Endothelial cell of umbilical vein (primary cell): ENCODE measurements around the gene SLC9C2. TPM values are rescaled to one million over a fixed set of nuclear protein-coding genes. Genes with fewer than 3 reads are reported as not detected.

ENCODE experiments used
- BruUV-seq: library from RNA; stranded (reverse); fragments of 400-500 nt; replicated peaks from 2 replicates; lab custom pipeline; 2021; lab: Mats Ljungman, UMichigan
- CTCF ChIA-PET: fragments of 300-600, 350-600 bp; sonication (Branson Sonifier 250); formaldehyde crosslinking; loops from one replicate; lab custom pipeline; 2021; ENCODE audit warnings: antibody characterized with exemption, inconsistent platforms; lab: Charles Lee
- POLR2A ChIA-PET: fragments of 300-600, 350-600 bp; sonication (Branson Sonifier 250); formaldehyde crosslinking; loops from one replicate; lab custom pipeline; 2021; ENCODE audit warnings: antibody characterized with exemption, inconsistent platforms; lab: Charles Lee
- DNase-seq: peaks from one replicate; pipeline ENCODE4 v3.0.0-alpha.2; 2011; ENCODE audit warnings: low read depth, low spot score
- FAIRE-seq: peaks from 2 replicates; lab custom pipeline; 2011; peaks lifted over from hg19 to GRCh38; lab: Jason Lieb, UNC
- H2AFZ ChIP-seq: 2 replicates; pipeline ENCODE4 v1.6.0; 2012; ENCODE audit warnings: low read depth, low read length, control low read depth, inconsistent platforms
- H3K27ac ChIP-seq: 2 replicates; pipeline ENCODE4 v1.5.1; 2011; ENCODE audit warnings: low read depth, mild to moderate bottlenecking, control low read depth, low read length, moderate library complexity; ENCODE audit not compliant: insufficient read depth
- H3K27me3 ChIP-seq, 2 experiments: 2 replicates each; pipeline versions ENCODE4 v1.6.0 to v1.6.1; 2011; ENCODE audit warnings: low read length in 2 of 2, mixed read lengths in 1 of 2; ENCODE audit not compliant: control insufficient read depth in 2 of 2, insufficient read depth in 2 of 2
- H3K36me3 ChIP-seq, 2 experiments: 2 replicates in 1 of 2; 3 replicates in 1 of 2; pipeline ENCODE4 v1.5.1; 2011; ENCODE audit warnings: low read length in 2 of 2, mild to moderate bottlenecking in 1 of 2, moderate library complexity in 1 of 2; ENCODE audit not compliant: control insufficient read depth in 2 of 2, insufficient read depth in 2 of 2; ENCODE audit errors: extremely low read depth in 1 of 2
- H3K4me1 ChIP-seq: 3 replicates; pipeline ENCODE4 v1.5.1; 2011; ENCODE audit warnings: mild to moderate bottlenecking, low read length; ENCODE audit not compliant: control insufficient read depth, insufficient read depth; ENCODE audit errors: extremely low read depth
- H3K4me2 ChIP-seq: 2 replicates; pipeline ENCODE4 v1.6.1; 2011; ENCODE audit warnings: low read length, control low read depth, mixed read lengths; ENCODE audit not compliant: insufficient read depth
- H3K4me3 ChIP-seq, 3 experiments: fragments of 200-600 bp in 1 of 3; sonication (generic), shearing (Covaris generic) in 1 of 3; replicated peaks in 1 of 3; 2 replicates each; pipeline ENCODE4 v1.5.1; 2011 to 2016; ENCODE audit warnings: control low read depth in 3 of 3, low read length in 3 of 3, mild to moderate bottlenecking in 2 of 3, inconsistent platforms in 1 of 3, low read depth in 1 of 3, moderate library complexity in 1 of 3; ENCODE audit not compliant: insufficient read depth in 1 of 3
- H3K79me2 ChIP-seq: 2 replicates; pipeline ENCODE4 v1.6.0; 2012; ENCODE audit warnings: low read length, inconsistent platforms; ENCODE audit not compliant: control insufficient read depth, insufficient read depth
- H3K9ac ChIP-seq: replicated peaks from 2 replicates; pipeline ENCODE3; 2011; ENCODE audit warnings: low read length, control low read depth; ENCODE audit not compliant: insufficient read depth; ENCODE audit errors: extremely low read depth
- H3K9me1 ChIP-seq: replicated peaks from 3 replicates; pipeline ENCODE4 v1.6.0; 2011; ENCODE audit warnings: mild to moderate bottlenecking, low read length; ENCODE audit not compliant: control insufficient read depth, insufficient read depth; ENCODE audit errors: extremely low read depth
- H3K9me3 ChIP-seq: replicated peaks from 2 replicates; pipeline ENCODE4 v1.5.1; 2012; ENCODE audit warnings: low read length, inconsistent platforms; ENCODE audit not compliant: control insufficient read depth, insufficient read depth
- H4K20me1 ChIP-seq: replicated peaks from 2 replicates; pipeline ENCODE3; 2011; ENCODE audit warnings: mild to moderate bottlenecking, low read length; ENCODE audit not compliant: control insufficient read depth, insufficient read depth; ENCODE audit errors: extremely low read depth
- EZH2 ChIP-seq: IDR thresholded peaks from 2 replicates; pipeline ENCODE4 v1.6.1; 2012; ENCODE audit warnings: borderline replicate concordance, low read depth, mild to moderate bottlenecking, moderate library complexity, low read length, inconsistent platforms; ENCODE audit not compliant: severe bottlenecking
- FOS ChIP-seq: IDR thresholded peaks from 2 replicates; pipeline ENCODE4 v1.6.1; 2011; ENCODE audit warnings: mild to moderate bottlenecking, low read length, moderate library complexity, borderline replicate concordance; ENCODE audit not compliant: insufficient read depth
- GATA2 ChIP-seq: IDR thresholded peaks from 2 replicates; pipeline ENCODE4 v1.7.0; 2011; ENCODE audit warnings: low read depth, mild to moderate bottlenecking, moderate library complexity, mixed read lengths, low read length; ENCODE audit not compliant: insufficient read length, insufficient read depth
- JUN ChIP-seq: IDR thresholded peaks from 2 replicates; pipeline ENCODE4 v1.6.1; 2011; ENCODE audit warnings: borderline replicate concordance, low read depth; ENCODE audit not compliant: insufficient read length, insufficient read depth
- MYC ChIP-seq: IDR thresholded peaks from one replicate; pipeline ENCODE4 v1.6.1; 2011; ENCODE audit warnings: mild to moderate bottlenecking, low read depth, low read length
- POLR2A ChIP-seq: IDR thresholded peaks from 2 replicates; pipeline ENCODE4 v1.6.1; 2012; ENCODE audit warnings: low read depth, mild to moderate bottlenecking, control low read depth, low read length
- POLR2AphosphoS5 ChIP-seq: IDR thresholded peaks from 2 replicates; pipeline ENCODE4 v1.6.1; 2012; ENCODE audit warnings: low read depth, mild to moderate bottlenecking, control low read depth, low read length, moderate library complexity; ENCODE audit not compliant: insufficient read depth
- dilution Hi-C: fragments of 300-500 bp; cut with MboI; formaldehyde crosslinking; loops from one replicate; pipeline ENCODE4 v1.15.0; 2019; ENCODE audit warnings: low sequenced_read_pairs; ENCODE audit not compliant: extremely low pct_ligation_motif_present
- intact Hi-C: fragments of 100-400 bp; cut with micrococcal nuclease; formaldehyde crosslinking; loops from one replicate; pipeline ENCODE4 v1.10.0; 2022
- polyA plus RNA-seq, 4 experiments: library from polyadenylated mRNA; depleted of rRNA in 3 of 4; stranded (reverse) in 3 of 4; unstranded in 1 of 4; fragments of >200 nt; gene quantifications; 2 replicates each; pipeline versions ENCODE4 v1.2.1 to v1.2.3, GENCODE V29; 2011 to 2012; ENCODE audit warnings: missing spikeins in 1 of 4
- total RNA-seq: library from RNA; stranded (reverse); gene quantifications from 2 replicates; pipeline ENCODE4 v1.2.3, GENCODE V29; 2021
- TF ChIP-seq, protein P1 (sequence below), 2 donors: IDR thresholded peaks; 1 replicate in 1 of 2; 2 replicates in 1 of 2; pipeline ENCODE4 v1.5.1; 2011; ENCODE audit warnings: low read length in 2 of 2, mild to moderate bottlenecking in 2 of 2, moderate library complexity in 2 of 2, control low read depth in 1 of 2, inconsistent platforms in 1 of 2, low read depth in 1 of 2; ENCODE audit not compliant: insufficient read depth in 1 of 2; ENCODE audit errors: extremely low read depth in 1 of 2
- TF ChIP-seq, protein P2 (sequence below): IDR thresholded peaks from 2 replicates; pipeline ENCODE4 v1.6.1; 2011; ENCODE audit not compliant: insufficient read depth, insufficient read length

Gene SLC9C2
- total and polyA plus RNA-seq, 2 donors (not counting 3 experiments of a cell fraction or from before 2014, with no cell fraction given), result 0.15 TPM; not detected in 1

DNA sequence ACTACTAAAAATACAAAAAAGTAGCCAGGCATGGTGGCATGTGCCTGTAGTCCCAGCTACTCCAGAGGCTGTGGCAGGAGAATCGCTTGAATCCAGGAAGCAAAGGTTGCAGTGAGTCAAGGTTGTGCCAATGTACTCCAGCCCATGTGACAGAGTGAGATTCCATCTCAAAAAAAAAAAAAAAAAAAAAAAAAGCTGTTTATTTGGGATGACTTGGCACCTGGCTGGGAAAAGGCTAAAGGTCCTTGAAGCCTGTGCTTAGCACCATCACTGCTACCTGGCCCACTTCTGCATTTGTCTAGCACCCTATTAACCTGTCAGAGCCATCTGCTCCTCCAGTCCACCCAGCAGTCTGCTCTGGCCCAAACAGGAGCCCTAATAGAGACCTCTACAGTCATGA lies 100.8 kb downstream of the SLC9C2 start:
- H3K27me3 ChIP-seq, result peaks cover 0 to 3% of the 10 kb centered on the region in 2 experiments
- no peaks in the 10 kb centered on the region for H3K36me3 ChIP-seq
- dilution Hi-C loops (no loop called here), intact Hi-C loops (no loop called here)
- H3K4me1 ChIP-seq, result no peaks in the 10 kb centered on the region
- no peaks in the 10 kb centered on the region for H4K20me1 ChIP-seq
- CTCF ChIA-PET, result interaction anchor here (0.6 kb wide), 1 partner anchor 169 kb away, joined by 3 read pairs; no protein-coding TSS in a partner anchor
- POLR2A ChIA-PET, result no interaction called here
- no peak for FAIRE-seq
- TF ChIP-seq, protein P1, sequence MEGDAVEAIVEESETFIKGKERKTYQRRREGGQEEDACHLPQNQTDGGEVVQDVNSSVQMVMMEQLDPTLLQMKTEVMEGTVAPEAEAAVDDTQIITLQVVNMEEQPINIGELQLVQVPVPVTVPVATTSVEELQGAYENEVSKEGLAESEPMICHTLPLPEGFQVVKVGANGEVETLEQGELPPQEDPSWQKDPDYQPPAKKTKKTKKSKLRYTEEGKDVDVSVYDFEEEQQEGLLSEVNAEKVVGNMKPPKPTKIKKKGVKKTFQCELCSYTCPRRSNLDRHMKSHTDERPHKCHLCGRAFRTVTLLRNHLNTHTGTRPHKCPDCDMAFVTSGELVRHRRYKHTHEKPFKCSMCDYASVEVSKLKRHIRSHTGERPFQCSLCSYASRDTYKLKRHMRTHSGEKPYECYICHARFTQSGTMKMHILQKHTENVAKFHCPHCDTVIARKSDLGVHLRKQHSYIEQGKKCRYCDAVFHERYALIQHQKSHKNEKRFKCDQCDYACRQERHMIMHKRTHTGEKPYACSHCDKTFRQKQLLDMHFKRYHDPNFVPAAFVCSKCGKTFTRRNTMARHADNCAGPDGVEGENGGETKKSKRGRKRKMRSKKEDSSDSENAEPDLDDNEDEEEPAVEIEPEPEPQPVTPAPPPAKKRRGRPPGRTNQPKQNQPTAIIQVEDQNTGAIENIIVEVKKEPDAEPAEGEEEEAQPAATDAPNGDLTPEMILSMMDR (IDR thresholded peaks at IDR 0.05; ENCODE audit: extremely low read depth in 1 of 2, insufficient read depth in 1 of 2, low read depth in 1 of 2, low read length in 2 of 2), result no peak
- TF ChIP-seq POLR2A (no peak), EZH2 (no peak), MYC (no peak), POLR2AphosphoS5 (no peak), JUN (no peak), FOS (no peak), GATA2 (no peak)
- TF ChIP-seq, protein P2, sequence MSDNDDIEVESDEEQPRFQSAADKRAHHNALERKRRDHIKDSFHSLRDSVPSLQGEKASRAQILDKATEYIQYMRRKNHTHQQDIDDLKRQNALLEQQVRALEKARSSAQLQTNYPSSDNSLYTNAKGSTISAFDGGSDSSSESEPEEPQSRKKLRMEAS, result no peak
- DNase-seq, result no peak
- no peak overlapping the region for H3K27ac ChIP-seq
- no peaks in the 10 kb centered on the region for H3K9me3 ChIP-seq
- no peaks in the 10 kb centered on the region for H3K9me1 ChIP-seq
- no TSS peak for BruUV-seq
- no peak overlapping the region for H3K4me2 ChIP-seq
- H2AFZ ChIP-seq, result no peak overlapping the region
- no peaks in the 10 kb centered on the region for H3K79me2 ChIP-seq
- no peak overlapping the region for H3K4me3 ChIP-seq
- H3K9ac ChIP-seq, result no peak overlapping the region
